ENCODE results near the gene SERPINB12.

DNA sequence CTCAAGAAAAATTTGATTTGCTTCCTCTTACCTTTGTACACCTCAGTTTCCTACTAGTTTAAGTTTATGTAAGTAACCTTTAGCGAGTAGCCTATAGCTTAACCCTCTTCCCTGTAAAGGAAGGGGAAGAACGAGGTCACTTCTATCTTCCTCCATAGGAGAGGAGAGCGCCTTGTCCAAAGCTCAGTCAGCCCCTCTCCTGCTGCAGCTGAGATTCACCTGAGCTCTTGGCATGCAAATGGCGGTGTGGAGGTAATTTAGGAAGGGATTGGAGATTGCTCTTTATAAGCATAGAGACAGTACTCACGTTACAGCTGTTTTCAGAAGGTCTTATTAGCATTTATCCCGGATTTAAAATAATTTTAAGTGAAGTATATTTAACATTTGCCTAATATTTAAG lies 27.8 kb upstream of the SERPINB12 start:
- TF ChIP-seq, protein P1, sequence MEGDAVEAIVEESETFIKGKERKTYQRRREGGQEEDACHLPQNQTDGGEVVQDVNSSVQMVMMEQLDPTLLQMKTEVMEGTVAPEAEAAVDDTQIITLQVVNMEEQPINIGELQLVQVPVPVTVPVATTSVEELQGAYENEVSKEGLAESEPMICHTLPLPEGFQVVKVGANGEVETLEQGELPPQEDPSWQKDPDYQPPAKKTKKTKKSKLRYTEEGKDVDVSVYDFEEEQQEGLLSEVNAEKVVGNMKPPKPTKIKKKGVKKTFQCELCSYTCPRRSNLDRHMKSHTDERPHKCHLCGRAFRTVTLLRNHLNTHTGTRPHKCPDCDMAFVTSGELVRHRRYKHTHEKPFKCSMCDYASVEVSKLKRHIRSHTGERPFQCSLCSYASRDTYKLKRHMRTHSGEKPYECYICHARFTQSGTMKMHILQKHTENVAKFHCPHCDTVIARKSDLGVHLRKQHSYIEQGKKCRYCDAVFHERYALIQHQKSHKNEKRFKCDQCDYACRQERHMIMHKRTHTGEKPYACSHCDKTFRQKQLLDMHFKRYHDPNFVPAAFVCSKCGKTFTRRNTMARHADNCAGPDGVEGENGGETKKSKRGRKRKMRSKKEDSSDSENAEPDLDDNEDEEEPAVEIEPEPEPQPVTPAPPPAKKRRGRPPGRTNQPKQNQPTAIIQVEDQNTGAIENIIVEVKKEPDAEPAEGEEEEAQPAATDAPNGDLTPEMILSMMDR (IDR thresholded peaks at IDR 0.05), result no peak
- no peak for TF ChIP-seq POLR2A (IDR thresholded peaks at IDR 0.05)

All from stomach (tissue), 4 donors.